SK-N-SH (cell line): Measurements from ENCODE around the gene CDH12. TPM values are rescaled to one million over a fixed set of nuclear protein-coding genes. Genes with fewer than 3 reads are reported as not detected.

Experiments
- CTCF ChIA-PET: fragments of 300-600, 350-600 bp; formaldehyde crosslinking; extraction: SDS; loops from one replicate; lab custom pipeline; 2021; lab: Yijun Ruan, JAX
- POLR2A ChIA-PET: fragments of 350-600 bp; sonication (Branson Sonifier 250); formaldehyde crosslinking; extraction: SDS; loops from one replicate; lab custom pipeline; 2020; ENCODE audit warnings: antibody characterized with exemption, inconsistent platforms; lab: Yijun Ruan, JAX
- DNase-seq: peaks from one replicate; pipeline ENCODE4 v3.0.0; 2012
- H2AFZ ChIP-seq: fragments of 200-600 bp; sonication (generic); 2 replicates; pipeline ENCODE4 v1.8.1; 2016; ENCODE audit warnings: antibody characterized with exemption, mild to moderate bottlenecking, low read depth
- H3F3A ChIP-seq: fragments of 200-600 bp; sonication (generic); replicated peaks from 2 replicates; pipeline ENCODE3; 2016; ENCODE audit warnings: antibody characterized with exemption, mild to moderate bottlenecking; ENCODE audit not compliant: insufficient read depth
- H3K27ac ChIP-seq, 2 experiments: fragments of 200-500 bp in 1 of 2; fragments of 200-600 bp in 1 of 2; sonication (Bioruptor generic) in 1 of 2; sonication (generic), shearing (Covaris generic) in 1 of 2; 2 replicates each; pipeline versions ENCODE4 v1.5.1 to v1.6.1; 2014 to 2016; ENCODE audit warnings: low read depth in 2 of 2, inconsistent platforms in 1 of 2, low read length in 1 of 2, mild to moderate bottlenecking in 1 of 2, mixed read lengths in 1 of 2
- H3K27me3 ChIP-seq: fragments of 200-600 bp; sonication (generic), shearing (Covaris generic); 2 replicates; pipeline ENCODE4 v1.6.1; 2016; ENCODE audit warnings: mixed run types; ENCODE audit not compliant: insufficient read depth
- H3K36me3 ChIP-seq, 2 experiments: fragments of 200-500 bp in 1 of 2; fragments of 200-600 bp in 1 of 2; sonication (Bioruptor generic) in 1 of 2; sonication (generic) in 1 of 2; replicated peaks in 1 of 2; 2 replicates each; pipeline versions ENCODE3 to v1.5.1; 2014 to 2016; ENCODE audit warnings: low read length in 1 of 2, mild to moderate bottlenecking in 1 of 2; ENCODE audit not compliant: insufficient read depth in 2 of 2, control insufficient read depth in 1 of 2
- H3K4me1 ChIP-seq, 2 experiments: fragments of 200-500 bp in 1 of 2; fragments of 200-600 bp in 1 of 2; sonication (Bioruptor generic) in 1 of 2; sonication (generic), shearing (Covaris generic) in 1 of 2; 2 replicates each; pipeline versions ENCODE4 v1.5.1 to v1.6.1; 2014 to 2016; ENCODE audit warnings: low read depth in 1 of 2, low read length in 1 of 2, mixed run types in 1 of 2; ENCODE audit not compliant: insufficient read depth in 2 of 2, control insufficient read depth in 1 of 2
- H3K4me2 ChIP-seq: fragments of 200-600 bp; sonication (generic), shearing (Covaris generic); 2 replicates; pipeline ENCODE4 v1.6.1; 2017; ENCODE audit warnings: mixed run types
- H3K4me3 ChIP-seq, 2 experiments: fragments of 200-500 bp in 1 of 2; fragments of 200-600 bp in 1 of 2; sonication (Bioruptor generic) in 1 of 2; sonication (generic), shearing (Covaris generic) in 1 of 2; 2 replicates each; pipeline versions ENCODE4 v1.5.1 to v1.8.1; 2014 to 2016; ENCODE audit warnings: low read depth in 2 of 2, inconsistent platforms in 1 of 2, low read length in 1 of 2, mild to moderate bottlenecking in 1 of 2, mixed read lengths in 1 of 2, moderate library complexity in 1 of 2
- H3K79me2 ChIP-seq: fragments of 200-600 bp; sonication (generic); 2 replicates; pipeline ENCODE4 v1.8.1; 2017; ENCODE audit warnings: mild to moderate bottlenecking; ENCODE audit not compliant: insufficient read depth
- H3K9ac ChIP-seq: fragments of 200-600 bp; sonication (generic); 2 replicates; pipeline ENCODE4 v1.6.1; 2017; ENCODE audit warnings: mixed run types
- H3K9me2 ChIP-seq: fragments of 200-600 bp; sonication (generic); 2 replicates; pipeline ENCODE4 v1.6.1; 2017; ENCODE audit warnings: mixed run types
- H3K9me3 ChIP-seq: fragments of 200-600 bp; sonication (generic); 2 replicates; pipeline ENCODE4 v1.6.1; 2017; ENCODE audit warnings: mixed run types, mild to moderate bottlenecking, moderate library complexity
- H4K20me1 ChIP-seq: fragments of 200-600 bp; sonication (generic); 2 replicates; pipeline ENCODE4 v1.6.1; 2017; ENCODE audit warnings: mild to moderate bottlenecking, mixed run types; ENCODE audit not compliant: insufficient read depth
- ELF1 ChIP-seq: IDR thresholded peaks from 2 replicates; pipeline ENCODE4 v1.4.0; 2012
- EP300 ChIP-seq, 2 experiments: IDR thresholded peaks; 2 replicates each; pipeline versions ENCODE4 v1.4.0 to v1.6.1; 2012; ENCODE audit warnings: borderline replicate concordance in 1 of 2, low read depth in 1 of 2, low read length in 1 of 2
- FOSL2 ChIP-seq: IDR thresholded peaks from 2 replicates; pipeline ENCODE4 v1.4.0; 2012; ENCODE audit warnings: low read depth, mild to moderate bottlenecking, moderate library complexity, borderline replicate concordance
- FOXJ3 ChIP-seq: sonication (generic); formaldehyde crosslinking; IDR thresholded peaks from 2 replicates; pipeline ENCODE4 v1.5.1; 2020; ENCODE audit warnings: mild to moderate bottlenecking, missing genetic modification reagents
- JUND ChIP-seq: IDR thresholded peaks from 2 replicates; pipeline ENCODE4 v1.4.0; 2012
- MEF2A ChIP-seq: IDR thresholded peaks from 2 replicates; pipeline ENCODE4 v1.4.0; 2012; ENCODE audit warnings: low read depth, borderline replicate concordance
- NFIC ChIP-seq: IDR thresholded peaks from 2 replicates; pipeline ENCODE4 v1.4.0; 2012; ENCODE audit warnings: borderline replicate concordance
- NRF1 ChIP-seq: IDR thresholded peaks from 2 replicates; pipeline ENCODE4 v1.6.1; 2012; ENCODE audit warnings: low read depth, mild to moderate bottlenecking, low read length
- WGBS: methylation state at CpG from one replicate; pipeline ENCODE4 v1.1.6; 2017; ENCODE audit warnings: low lambda C conversion rate; 5-methylcytosine and 5-hydroxymethylcytosine counted together
- polyA plus RNA-seq, 3 experiments: library from polyadenylated mRNA; depleted of rRNA; stranded (reverse); fragments of >200 nt; gene quantifications; 2 replicates each; pipeline ENCODE4 v1.2.3, GENCODE V29; 2012
- TF ChIP-seq, protein P1 (sequence below): IDR thresholded peaks from 2 replicates; pipeline ENCODE4 v1.6.1; 2012; ENCODE audit warnings: mild to moderate bottlenecking, low read depth, low read length, moderate library complexity
- TF ChIP-seq, protein P2 (sequence below): IDR thresholded peaks from 2 replicates; pipeline ENCODE4; 2012
- TF ChIP-seq, protein P3 (sequence below): fragments of 200-600 bp; sonication (generic); IDR thresholded peaks from 2 replicates; pipeline ENCODE4 v1.6.1; 2017; ENCODE audit warnings: antibody characterized with exemption, mild to moderate bottlenecking, moderate library complexity
- TF ChIP-seq, protein P4 (sequence below): IDR thresholded peaks from 2 replicates; pipeline ENCODE4 v1.4.0; 2012; ENCODE audit warnings: low read depth, borderline replicate concordance

The CDH12 gene
- polyA plus RNA-seq, 1 of the 3 experiments (the other 2 are of a cell fraction): not detected

DNA sequence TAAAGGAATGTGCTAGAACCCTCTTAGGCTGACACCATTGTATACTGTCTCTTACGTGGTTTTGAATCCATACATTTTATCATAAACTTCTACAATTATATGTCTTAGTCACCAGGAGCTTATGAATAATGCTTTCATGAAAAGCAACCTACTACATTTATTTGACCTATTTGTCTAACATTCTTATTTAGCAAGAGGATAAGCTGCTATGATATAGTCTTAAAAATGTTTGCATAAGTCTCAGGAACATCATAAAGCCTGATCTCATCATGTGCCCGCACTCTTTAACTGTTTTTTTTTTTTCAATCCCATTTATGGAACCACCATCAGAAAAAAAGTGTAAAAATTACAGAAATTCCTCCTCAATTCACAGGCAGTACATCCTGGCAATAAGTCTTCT, 59.7 kb downstream of the CDH12 start:
- Histone ChIP-seq H3K27ac (no peak overlapping the region), H3F3A (no peaks in the 10 kb centered on the region), H4K20me1 (no peaks in the 10 kb centered on the region), H2AFZ (no peak overlapping the region), H3K9me3 (no peaks in the 10 kb centered on the region; the same call in 1 of the 2 replicates), H3K9me2 (no peaks in the 10 kb centered on the region), H3K4me2 (no peak overlapping the region), H3K4me1 (no peaks in the 10 kb centered on the region), H3K4me3 (no peak overlapping the region), H3K79me2 (no peaks in the 10 kb centered on the region), H3K36me3 (no peaks in the 10 kb centered on the region), H3K9ac (no peak overlapping the region), H3K27me3 (no peaks in the 10 kb centered on the region)
- TF ChIP-seq, protein P1, sequence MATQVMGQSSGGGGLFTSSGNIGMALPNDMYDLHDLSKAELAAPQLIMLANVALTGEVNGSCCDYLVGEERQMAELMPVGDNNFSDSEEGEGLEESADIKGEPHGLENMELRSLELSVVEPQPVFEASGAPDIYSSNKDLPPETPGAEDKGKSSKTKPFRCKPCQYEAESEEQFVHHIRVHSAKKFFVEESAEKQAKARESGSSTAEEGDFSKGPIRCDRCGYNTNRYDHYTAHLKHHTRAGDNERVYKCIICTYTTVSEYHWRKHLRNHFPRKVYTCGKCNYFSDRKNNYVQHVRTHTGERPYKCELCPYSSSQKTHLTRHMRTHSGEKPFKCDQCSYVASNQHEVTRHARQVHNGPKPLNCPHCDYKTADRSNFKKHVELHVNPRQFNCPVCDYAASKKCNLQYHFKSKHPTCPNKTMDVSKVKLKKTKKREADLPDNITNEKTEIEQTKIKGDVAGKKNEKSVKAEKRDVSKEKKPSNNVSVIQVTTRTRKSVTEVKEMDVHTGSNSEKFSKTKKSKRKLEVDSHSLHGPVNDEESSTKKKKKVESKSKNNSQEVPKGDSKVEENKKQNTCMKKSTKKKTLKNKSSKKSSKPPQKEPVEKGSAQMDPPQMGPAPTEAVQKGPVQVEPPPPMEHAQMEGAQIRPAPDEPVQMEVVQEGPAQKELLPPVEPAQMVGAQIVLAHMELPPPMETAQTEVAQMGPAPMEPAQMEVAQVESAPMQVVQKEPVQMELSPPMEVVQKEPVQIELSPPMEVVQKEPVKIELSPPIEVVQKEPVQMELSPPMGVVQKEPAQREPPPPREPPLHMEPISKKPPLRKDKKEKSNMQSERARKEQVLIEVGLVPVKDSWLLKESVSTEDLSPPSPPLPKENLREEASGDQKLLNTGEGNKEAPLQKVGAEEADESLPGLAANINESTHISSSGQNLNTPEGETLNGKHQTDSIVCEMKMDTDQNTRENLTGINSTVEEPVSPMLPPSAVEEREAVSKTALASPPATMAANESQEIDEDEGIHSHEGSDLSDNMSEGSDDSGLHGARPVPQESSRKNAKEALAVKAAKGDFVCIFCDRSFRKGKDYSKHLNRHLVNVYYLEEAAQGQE: no peak
- no peak for TF ChIP-seq ELF1
- TF ChIP-seq FOXJ3 (CRISPR knock-in tag): no peak
- TF ChIP-seq, protein P2, sequence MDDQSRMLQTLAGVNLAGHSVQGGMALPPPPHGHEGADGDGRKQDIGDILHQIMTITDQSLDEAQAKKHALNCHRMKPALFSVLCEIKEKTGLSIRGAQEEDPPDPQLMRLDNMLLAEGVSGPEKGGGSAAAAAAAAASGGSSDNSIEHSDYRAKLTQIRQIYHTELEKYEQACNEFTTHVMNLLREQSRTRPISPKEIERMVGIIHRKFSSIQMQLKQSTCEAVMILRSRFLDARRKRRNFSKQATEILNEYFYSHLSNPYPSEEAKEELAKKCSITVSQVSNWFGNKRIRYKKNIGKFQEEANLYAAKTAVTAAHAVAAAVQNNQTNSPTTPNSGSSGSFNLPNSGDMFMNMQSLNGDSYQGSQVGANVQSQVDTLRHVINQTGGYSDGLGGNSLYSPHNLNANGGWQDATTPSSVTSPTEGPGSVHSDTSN: no peak
- TF ChIP-seq MEF2A: no peak
- TF ChIP-seq, protein P3, sequence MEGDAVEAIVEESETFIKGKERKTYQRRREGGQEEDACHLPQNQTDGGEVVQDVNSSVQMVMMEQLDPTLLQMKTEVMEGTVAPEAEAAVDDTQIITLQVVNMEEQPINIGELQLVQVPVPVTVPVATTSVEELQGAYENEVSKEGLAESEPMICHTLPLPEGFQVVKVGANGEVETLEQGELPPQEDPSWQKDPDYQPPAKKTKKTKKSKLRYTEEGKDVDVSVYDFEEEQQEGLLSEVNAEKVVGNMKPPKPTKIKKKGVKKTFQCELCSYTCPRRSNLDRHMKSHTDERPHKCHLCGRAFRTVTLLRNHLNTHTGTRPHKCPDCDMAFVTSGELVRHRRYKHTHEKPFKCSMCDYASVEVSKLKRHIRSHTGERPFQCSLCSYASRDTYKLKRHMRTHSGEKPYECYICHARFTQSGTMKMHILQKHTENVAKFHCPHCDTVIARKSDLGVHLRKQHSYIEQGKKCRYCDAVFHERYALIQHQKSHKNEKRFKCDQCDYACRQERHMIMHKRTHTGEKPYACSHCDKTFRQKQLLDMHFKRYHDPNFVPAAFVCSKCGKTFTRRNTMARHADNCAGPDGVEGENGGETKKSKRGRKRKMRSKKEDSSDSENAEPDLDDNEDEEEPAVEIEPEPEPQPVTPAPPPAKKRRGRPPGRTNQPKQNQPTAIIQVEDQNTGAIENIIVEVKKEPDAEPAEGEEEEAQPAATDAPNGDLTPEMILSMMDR: no peak
- TF ChIP-seq JUND: no peak
- TF ChIP-seq, protein P4, sequence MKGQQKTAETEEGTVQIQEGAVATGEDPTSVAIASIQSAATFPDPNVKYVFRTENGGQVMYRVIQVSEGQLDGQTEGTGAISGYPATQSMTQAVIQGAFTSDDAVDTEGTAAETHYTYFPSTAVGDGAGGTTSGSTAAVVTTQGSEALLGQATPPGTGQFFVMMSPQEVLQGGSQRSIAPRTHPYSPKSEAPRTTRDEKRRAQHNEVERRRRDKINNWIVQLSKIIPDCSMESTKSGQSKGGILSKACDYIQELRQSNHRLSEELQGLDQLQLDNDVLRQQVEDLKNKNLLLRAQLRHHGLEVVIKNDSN: no peak
- TF ChIP-seq FOSL2: no peak
- no peak for TF ChIP-seq NFIC
- no peak for TF ChIP-seq EP300 (IDR thresholded peaks at IDR 0.05; ENCODE audit: borderline replicate concordance in 1 of 2, low read depth in 1 of 2, low read length in 1 of 2)
- no peak for TF ChIP-seq NRF1
- POLR2A ChIA-PET: no interaction called here
- 3% methylated on average over 2 of the region's 2 CpGs for WGBS
- no peak for DNase-seq
- CTCF ChIA-PET: no interaction called here
